Stimulated activated CD4-positive, alpha-beta T cell treated with anti-CD3 and anti-CD28 coated beads, Interleukin-2, amount 100 ng/mL, for 24 hours (primary cell): ENCODE results near the gene SGTB.
"Not testable (repeated sequence)": the region's sequence is repeated elsewhere in the genome, so short reads cannot be mapped to it uniquely, and the experiment has no call there.

Experiments
- DNase-seq, 2 donors: peaks; one replicate each; pipeline ENCODE4 v3.0.0-alpha.2; 2020

Gene SGTB

GRCh38 chr5:65734196-65734775 lies 12.4 kb upstream of the SGTB start:
- DNase-seq, result not testable (repeated sequence)

GRCh38 chr5:65732046-65732445 lies 10.1 kb upstream of the SGTB start:
- DNase-seq, result not testable (repeated sequence)

DNA sequence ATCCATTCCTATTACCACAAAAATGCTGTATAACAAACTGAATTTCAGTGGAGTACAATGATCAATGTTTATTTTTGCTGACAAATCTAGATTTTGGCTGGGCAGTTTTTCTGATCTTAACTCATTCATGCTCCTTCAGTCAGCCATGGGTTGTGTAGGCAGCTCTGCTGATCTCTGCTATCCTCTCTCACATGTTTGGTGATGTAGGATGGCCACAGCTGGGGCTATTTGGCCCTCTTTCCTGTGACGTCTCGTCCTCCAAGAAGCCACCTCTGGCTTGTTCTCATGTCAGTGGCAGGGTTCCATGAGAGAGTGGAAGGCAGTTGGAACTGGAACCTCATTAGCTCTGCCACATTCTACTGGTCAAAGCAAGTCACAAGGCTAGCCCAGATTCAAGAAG lies 9.0 kb upstream of the SGTB start:
- DNase-seq, result no peak

DNA sequence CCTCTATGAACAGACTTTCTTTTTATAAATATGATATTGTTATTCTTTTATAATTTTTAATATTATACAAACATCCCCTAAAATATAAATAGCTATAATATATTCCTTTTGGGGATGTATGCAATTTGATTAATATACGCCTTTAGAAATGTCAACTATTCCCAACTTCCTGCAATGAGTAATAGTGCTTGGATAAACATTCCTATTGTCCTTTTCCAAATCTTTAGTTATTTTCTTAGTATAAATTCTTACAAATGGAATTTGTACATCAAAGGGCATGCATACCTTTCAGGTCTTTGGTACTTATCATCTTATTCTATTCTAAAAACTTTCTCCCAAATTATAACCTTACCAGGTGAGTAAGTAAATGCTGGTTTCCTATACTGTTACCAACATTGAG lies 6.3 kb upstream of the SGTB start:
- DNase-seq, result no peak

DNA sequence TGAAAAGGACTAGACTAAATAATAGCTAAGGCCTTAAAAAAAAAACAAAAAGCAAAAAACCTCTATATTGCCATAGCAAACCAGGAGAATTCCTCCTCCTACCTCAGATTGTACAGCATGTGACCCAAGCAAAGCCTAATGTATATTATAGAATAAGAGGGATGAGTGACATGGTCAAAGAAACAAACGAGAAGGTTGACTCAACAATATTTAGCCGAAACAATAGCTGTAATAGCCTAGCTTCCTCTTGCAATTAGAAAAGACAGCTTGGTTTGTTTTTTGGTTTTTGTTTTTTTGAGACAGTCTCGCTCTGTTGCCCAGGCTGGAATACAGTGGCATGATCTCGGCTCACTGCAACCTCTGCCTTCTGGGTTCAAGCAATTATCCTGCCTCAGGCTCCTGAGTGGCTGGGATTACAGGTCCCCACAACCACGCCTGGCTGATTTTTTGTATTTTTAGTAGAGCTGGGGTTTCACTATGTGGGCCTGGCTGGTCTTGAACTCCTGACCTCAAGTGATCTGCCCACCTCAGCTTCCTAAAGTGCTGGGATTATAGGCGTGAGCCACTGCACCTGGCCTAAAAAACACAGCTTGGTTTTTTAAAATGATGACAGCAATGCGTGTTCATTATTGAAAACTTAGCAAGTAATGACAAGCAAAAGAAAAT lies 5.7 kb upstream of the SGTB start:
- no peak for DNase-seq

GRCh38 chr5:65722575-65723403 lies 880 bp upstream of the SGTB start:
- no peak for DNase-seq

DNA sequence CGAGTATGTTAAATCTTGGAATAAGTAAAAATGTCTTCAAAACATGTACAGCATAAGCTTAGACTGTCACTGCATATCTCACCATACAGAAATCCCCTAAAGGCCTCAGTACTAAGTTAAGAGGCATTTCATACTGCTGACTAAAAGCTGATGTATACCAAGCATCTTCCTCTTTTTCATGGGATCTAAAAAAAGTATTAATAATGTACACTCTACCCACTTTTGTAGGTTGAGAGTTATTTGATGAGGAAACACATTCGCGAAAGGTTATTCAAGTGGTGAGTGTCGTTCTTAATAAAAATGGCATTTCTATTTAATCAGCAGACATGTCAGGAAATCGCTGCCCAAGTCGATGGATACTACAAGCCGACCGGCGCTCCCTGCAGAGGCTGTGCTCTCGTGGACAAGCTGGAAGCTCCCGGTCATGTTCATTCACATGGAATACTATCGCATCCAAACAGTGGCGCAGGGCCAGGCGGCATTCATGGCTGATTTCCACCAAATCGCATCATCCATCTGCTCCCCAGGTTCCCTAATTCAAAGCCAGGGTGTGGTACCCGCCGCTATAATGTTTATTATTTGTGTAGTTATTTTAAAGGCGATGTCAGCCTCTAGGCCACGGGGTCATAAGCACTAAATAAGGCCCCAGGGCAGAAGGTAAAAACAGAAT lies 724 bp downstream of the SGTB start:
- DNase-seq, result peak; percentile 30 to 37

- DNase-seq, result no peak
Measured at GRCh38 chr5:65718576-65719310, 3.2 kb downstream of the SGTB start.

DNA sequence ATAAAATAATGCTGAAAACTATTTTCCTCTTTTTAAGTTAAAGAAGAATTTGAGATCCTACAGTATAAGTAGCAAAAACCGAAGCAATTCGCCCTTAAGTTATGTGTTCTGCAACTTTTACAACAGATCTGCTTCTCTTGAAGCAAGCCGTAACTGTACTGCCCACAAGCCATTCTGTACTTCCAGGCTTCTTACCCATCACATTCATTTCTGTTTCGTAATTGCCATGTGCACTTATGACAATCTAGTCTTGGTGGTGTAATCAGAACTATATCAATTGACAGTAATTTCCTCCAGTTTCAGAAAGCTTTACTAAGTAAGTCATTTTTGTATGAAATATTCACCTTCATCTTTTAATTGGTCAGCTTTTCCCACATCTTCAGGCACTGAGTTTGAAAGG lies 13.8 kb downstream of the SGTB start:
- DNase-seq, result no peak

DNA sequence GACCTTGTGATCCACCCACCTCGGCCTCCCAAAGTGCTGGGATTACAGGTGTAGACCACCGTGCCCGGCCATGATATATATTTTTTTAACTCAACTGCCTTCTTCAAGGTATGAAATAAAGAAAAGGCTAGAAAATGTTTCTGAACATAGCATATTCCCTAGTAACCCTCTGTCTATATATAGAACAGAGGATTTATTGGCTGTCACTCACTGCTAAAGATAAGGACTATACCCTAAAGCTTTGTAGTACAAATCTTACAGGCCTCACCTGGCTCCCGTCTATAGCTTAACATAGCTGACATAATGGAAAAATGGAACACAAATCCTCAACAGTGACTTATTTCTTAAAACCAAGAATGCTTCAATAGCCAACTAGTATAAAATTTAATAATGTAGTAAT lies 14.2 kb downstream of the SGTB start:
- DNase-seq, result no peak

DNA sequence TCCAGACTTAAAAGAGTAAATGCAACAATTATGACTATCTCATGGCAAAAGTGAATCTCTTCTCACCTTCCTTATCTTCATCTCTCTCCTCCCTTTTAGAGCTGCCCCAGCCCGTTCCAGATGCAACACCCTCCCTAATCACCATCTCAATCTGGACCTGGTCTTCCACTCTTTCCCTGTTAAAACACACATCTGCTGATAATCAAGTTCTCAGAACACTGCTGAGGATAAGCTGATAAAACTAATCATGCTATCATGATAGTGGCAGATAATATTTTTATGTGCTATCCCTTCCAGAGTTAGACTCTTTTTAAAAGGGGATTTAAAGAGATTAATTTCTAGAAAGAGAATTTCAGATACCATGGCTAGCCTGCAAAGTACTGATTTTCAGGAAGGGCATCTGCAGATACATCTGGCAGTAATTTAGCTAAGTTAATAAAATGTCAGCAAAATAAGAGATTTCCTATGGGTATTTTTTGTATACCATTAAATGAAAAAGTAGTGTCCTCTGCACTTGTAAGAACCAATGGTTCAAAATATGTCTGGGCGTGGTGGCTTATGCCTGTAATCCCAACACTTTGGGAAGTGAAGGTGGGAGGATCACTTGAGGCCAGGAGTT lies 17.2 kb downstream of the SGTB start:
- DNase-seq, result no peak

DNA sequence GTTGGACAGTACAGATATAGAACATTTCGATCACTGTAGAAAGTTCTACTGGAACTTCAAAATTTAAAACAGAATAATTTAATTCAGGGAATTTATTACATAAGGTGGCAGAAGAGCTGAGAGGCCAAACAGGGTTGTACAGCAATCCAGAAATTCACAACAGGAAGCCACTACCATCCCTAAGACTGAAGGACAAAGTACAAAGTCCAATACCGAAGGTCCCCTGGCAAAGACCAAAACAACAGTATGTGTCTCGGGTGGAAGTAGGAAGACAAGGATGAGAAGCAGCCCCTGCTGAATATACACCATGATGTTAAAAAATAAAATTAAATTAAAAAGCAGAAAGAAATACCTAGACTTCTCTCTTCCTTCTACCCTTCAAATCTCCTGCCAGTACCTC lies 19.9 kb downstream of the SGTB start:
- no peak for DNase-seq

- no peak for DNase-seq
Measured at GRCh38 chr5:65699338-65699737, 22.6 kb downstream of the SGTB start.

DNA sequence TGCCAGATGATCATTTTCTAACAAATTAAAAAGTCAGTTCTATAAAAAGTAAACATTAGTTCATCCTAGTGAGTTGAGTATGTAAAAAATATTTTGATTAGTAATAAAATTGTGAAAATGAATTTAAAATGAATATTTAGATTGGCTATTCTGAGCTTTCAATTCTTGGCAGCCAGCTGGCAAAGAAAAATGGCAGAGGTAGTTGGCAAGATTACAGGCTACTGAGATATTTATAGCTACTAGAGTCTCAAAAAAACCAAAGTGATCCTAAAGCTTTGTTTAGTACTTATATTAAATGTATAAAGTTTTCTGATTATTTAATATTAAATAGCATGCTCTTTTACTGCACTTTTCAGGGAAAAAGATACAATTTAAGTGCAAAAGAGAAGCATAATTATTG lies 25.0 kb downstream of the SGTB start:
- no peak for DNase-seq

- no peak for DNase-seq
Measured at GRCh38 chr5:65695896-65696295, 26.0 kb downstream of the SGTB start.

DNA sequence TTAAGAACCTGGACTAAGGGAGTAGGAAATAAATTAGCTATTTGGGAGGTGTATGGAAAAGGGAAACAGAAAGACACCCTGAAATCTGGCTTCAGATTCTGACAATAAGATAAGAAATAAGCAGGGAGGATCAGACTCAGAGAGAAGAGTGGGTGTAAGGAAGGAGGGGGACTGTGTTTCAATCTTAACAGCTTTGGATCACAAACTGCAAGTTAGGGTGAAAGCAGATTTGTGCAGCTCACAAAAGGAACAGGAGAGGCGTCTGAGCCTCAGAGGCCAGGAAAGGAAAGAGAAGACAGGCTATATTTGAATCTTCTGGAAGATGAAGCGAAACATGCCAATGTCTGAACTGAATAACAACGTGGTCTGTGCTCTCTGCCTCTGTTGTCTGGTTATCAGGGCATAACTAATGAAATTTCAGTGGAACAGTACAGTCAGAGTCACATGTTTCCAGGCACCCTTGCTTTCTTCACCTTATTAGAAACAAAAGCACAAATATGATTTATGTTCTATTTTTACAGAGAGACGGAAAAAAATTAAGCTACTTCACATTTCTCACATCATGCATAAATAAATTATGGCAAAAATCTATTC lies 26.6 kb downstream of the SGTB start:
- no peak for DNase-seq

DNA sequence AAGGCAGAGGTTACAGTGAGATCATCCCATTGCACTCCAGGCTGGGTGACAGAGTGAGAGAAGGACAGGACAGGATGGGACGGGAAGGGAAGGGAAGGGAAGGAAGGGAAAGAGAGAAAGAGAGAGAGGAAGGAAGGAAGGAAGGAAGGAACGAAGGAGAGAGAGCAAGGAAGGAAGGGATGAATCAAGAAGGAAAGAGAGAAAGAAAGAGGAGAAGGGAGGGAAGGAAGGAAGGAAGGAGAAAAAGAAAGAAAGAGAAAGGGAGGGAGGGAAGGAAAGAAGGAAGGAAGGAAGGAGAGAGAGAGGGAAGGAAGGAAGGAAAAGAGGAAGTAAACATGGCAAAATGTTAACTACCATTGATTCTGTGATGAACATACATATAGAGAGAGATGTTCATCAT lies 28.8 kb downstream of the SGTB start:
- DNase-seq, result no peak

GRCh38 chr5:65682148-65682547 lies 39.8 kb downstream of the SGTB start:
- no peak for DNase-seq

GRCh38 chr5:65676056-65676455 lies 45.9 kb downstream of the SGTB start:
- not testable (repeated sequence) for DNase-seq

- no peak for DNase-seq
Measured at GRCh38 chr5:65674749-65675148, 47.2 kb downstream of the SGTB start.

DNA sequence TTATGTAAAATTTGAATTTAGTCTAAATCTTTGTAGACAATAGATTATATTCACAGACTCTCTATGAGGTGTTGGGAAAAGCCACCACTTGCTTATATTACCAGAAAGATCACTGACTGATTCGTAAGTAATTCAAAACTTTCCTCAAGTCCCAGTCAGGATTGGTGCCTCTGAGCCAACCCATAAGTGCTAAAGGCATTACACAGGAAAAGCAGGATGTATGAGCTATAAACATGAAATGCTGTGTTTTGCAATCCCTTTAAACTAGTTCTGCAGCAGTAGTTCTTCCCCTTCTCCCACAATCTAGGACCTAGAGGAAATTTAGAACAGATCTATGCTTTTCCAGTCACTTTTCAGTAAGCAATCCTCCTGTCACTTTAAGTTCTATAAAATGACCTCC lies 49.1 kb downstream of the SGTB start:
- DNase-seq, result no peak

DNA sequence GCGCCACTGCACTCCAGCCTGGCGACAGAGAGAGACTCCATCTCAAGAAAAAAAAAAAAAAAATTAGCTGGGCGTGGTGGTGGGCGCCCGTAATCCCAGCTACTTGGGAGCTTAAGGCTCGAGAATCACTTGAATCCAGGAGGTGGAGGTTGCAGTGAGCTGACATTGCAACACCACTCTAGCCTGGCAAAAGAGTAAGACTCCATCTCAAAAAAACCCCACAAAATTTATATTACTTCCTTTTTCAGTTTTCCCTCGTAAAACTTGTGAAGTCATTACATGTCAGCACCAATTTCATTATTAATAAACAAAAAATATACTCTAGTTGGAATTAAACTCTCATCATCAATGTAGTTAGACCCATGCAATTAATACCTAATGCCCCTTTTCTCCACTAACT lies 53.2 kb downstream of the SGTB start:
- no peak for DNase-seq
